Superior temporal gyrus (tissue), 1 donor: ENCODE measurements around the gene SOX12.

Experiments
- DNase-seq: peaks from one replicate; pipeline ENCODE4 v3.0.0-alpha.2; 2016; ENCODE audit errors: extremely low spot score

The SOX12 gene

DNA sequence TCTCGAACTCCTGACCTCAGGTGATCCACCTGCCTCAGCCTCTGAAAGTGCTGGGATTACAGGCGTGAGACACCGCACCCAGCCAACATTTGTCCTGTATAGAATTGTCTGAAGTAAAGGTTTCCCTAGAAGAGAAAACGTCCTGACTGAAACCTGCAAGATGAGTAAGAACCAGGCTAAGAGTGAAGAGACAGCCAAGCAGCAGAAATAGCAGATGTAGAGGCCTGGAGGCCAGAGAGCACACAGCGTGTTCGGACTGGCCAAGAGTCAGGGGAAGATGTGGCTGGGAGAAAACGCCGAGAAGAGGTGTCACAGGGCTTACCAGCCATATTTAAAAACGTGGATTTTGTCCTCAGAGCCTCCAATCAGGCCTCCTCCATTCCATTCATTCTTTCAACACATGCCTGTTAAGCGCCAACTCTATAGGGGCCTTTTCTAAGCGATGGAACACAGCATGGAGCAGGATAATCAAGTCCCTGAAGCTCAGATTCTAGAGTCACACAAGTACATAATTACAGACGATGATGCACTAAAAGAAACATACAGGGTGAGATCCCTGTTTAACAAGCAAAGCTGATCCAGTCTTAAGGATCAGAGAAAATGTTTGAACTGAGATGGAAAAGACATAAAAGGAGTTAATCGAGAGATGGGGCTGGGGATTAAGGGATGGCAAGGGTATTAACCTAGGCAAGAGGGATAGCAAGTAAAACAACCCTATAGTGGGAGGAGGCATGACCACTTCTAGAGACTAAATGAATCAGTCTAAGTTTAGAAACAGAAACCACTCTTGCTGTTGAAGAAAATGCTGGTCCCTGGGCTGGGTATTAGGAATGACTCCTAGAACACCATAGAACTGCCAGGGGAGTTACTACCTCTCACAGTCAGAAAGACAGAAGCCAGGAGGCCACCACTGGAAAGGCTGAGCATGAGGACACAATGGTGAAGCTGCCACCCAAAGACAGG lies 23.2 kb upstream of the SOX12 start:
- DNase-seq: no peak

DNA sequence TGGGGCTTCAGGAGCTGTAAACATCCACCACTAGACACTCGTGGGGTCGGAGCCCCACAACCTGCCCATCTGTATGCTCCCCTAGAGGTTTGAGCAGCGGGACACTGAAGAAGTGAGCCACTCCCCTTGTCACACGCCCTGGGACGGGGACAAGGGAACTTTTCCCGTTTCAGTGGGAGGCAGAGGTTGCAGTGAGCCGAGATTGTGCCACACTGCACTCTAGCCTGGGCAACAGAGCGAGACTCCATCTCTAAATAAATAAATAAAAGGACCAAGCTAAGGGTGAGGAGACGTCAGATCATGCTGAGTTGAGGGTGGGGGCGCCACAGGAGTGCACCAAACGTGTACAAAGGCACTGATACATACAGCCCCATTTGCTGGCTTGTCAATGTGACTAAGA lies 19.6 kb upstream of the SOX12 start:
- no peak for DNase-seq

DNA sequence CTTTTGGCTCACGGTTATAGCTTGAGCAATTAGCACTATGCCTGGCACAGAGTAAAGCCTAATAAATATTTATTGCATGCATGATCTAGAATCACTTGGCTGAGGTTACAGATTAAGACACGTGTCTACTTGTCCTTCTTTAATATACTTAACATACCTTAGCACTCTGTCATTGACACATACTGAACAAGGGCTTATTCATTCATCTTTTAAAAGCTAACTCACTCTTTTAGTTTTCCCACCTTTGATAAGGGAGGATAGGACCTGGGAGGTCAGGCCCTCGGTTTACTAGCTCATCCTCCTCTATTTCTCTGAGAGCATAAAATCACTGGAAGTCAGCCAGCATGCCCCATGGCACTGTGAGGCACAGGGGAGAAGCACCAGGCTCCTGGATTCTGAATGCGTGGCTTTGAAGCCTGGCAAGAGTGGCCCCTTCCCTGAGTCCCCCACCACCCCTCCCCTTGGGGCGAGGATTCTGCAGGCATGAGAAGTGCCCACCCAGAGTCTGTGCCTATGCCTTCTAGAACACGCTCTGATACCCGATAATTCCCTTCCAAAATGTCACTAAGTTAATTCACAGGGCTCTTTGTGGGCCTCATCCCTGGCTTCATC lies 16.8 kb upstream of the SOX12 start:
- no peak for DNase-seq

DNA sequence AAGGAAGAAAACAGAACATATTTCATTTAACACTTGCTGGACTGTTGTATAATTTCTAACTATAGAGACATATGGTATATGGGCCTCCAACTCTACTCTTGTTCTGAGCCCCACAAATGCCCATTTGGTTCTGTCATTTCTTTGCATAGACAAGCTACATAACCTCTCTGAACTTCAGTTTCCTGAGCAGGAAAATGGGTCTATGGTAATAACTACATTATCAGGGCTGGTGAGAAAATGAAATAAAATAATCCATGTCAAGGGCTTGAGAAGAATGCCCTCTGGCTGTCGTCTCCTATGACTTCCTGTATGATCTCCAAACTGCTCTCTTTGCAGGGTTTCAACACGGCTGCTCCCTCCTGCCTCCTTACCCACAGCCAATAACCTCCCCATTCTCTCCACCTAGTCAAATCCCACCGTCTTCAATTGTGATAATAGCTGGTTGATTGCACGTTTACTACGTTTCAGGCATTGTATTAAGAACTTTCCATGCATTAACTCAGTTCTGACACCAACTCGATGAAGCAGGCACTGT lies 16.0 kb upstream of the SOX12 start:
- DNase-seq: no peak

DNA sequence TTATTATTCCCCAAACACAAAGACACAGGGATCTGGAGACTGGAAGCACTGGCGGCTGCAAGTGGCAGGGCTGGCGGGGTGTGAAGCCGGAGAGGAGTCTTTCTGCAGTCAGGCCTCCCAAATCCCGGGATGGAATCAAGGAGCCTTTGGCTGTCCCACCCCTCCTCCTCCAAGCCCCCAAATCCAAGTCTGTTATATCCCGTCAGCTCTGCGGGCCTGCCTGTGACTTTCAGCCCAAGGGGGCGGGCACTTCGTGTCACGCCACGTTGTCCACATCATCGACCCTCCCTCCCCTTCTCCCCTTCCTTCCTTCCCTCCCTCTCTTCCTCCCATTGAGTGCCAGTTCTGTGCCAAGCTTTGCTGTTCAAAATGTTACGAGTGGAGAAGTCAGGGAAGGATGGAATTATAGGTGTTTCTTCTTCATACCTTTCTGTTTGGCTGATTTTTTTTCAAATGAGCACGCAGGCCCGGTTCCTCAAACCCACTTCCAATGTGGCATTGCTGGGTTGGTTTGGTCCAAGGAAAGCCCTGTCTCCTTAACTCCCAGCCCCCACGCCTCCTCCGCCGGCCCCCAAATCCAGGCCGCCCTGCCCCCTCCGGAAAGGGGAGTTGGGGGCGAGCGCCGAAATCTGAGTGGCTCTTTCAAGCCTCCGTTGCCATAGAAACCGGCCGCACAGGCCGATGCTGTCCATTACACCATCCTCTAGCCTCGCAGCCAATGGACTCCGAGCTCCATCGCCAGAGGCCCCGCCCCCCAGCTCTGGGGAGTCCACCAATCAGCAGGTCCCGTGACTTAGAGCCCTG lies 15.3 kb upstream of the SOX12 start:
- DNase-seq: peak; percentile 100

DNA sequence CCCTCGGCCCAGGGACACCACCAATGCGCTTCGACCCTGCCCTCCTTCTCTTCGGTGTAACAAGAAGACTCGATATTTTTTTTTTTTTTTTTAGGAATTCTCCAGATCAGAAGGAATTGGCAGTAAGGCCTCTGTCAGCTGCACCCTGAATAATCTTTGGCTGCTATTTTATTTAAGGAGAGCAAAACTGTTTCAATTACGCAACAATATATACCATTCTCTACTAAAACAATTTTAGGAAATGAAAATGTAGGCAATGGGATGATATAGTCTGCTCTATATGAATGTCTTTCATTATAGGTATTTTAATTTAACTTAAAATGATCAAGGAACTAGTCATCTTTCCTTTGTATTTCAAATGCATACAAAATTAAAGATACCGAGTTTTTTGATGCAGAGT lies 14.7 kb upstream of the SOX12 start:
- no peak for DNase-seq

DNA sequence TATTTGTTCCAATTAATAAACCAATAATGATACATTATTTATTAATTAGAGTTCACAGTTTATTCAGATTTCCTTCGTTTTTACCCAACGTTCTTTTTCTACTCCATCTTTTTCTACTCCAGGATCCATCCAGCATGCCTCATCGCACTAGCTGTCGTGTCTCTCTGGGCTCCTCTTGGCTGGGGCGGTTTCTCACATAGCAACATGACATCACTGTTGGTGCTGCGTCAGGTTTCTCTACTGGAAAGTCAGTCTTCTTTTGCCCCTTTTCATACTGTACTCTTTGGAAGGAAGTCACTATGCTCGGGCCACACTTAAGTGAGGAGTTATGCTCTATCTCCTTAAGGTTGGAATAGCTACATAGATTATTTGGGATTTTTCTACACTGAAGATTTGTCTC lies 13.7 kb upstream of the SOX12 start:
- DNase-seq: no peak

DNA sequence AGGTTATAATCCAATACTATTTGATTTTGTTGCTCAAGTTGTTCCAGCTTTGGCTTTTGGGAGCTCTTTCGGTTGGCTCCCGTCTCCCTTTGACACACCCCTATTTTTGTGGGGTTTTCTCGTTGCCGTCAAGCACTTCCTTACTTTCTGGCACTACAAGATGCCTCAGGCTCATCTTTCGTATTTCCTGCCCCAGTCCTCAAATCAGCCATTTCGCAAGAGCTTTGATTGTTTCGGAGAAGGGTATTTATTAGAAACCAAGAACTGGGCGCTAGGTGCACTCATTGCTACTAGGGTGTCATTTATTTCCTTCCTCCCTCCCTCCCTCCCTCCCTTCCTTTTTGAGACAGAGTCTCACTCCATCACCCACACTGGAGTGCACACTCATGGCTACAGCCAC lies 13.3 kb upstream of the SOX12 start:
- DNase-seq: no peak

DNA sequence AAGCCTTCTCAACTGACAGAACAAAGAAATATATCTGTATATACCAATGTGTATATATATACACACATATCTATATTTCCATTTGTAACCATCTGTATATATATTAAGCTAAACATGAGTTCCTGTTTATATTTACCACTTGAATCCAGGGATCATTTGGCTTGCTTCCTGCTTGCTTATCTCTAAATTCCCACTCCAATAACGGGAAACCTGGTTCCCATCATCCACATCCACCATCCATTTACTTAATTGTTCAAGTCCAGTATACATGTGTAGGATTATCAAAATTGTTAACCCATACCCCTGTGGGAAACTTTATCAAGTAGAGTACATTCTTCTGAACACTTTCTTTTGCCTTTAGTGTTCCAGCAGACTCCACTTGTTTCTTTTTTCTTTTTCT lies 12.5 kb upstream of the SOX12 start:
- DNase-seq: no peak

DNA sequence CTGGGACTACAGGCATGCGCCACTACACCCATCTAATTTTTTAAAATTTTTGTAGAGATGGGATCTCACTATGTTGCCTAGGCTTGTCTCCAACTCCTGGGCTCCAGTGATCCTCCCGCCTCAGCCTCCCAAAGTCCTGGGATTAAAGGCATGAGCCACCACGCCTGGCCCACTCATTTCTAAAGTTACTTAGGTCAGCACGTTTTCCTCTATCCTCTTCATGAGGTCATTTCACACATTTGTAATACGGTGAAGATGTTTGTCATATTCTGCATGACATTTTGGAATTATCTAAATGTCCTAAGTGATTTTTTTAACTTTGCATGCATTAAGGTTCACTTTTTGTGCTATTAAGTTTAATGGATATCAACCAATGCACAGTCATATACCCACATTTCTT lies 11.9 kb upstream of the SOX12 start:
- no peak for DNase-seq

DNA sequence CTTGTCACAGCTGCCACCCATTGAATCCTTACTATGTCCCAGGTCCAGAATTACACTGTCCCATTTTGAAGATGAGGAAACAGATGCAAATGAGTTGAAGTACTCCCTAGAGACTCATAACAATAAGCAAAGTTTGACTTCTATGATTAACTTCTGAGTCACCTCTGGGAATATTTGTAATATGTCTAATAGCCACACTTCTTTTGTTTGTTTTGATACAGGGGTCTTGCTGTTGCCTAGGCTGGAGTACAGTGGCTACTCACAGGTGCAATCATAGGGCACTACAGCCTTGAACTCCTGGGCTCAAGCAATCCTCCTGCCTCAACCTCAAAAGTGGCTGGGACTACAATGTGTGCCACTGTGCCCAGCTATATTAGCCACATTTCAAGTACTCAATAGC lies 11.4 kb upstream of the SOX12 start:
- no peak for DNase-seq

DNA sequence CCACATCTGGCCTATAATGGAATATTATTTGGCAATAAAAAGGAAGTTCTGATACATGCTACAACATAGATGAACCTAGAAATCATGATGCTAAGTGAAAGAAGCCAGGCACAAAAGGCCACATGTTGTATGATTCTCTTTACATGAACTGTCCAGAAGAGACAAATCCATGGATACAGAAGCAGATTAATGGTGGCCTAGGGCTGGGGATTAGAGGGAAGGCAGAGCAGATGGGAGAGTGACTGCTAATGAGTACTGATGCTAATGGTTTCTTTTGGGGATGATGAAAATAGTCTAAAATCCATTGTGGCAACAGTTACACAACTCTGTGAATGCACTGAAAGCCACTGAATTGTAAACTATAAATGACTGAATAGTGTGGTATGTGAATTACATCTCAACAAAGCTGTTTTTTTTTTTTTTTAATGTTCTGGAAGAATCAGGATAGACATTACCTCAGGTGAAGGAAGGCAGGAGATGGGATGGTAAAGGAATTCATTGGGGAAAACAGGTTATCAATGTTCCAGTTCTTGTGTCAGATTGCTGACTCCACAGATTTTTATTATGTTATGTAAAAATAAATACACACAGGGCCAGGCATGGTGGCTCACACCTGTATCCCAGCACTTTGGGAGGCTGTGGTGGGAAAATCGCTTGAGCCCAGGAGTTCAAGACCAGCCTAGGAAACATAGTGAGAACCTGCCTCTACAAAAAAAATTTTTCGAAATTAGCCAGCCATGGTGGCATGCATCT lies 8.9 kb upstream of the SOX12 start:
- no peak for DNase-seq

DNA sequence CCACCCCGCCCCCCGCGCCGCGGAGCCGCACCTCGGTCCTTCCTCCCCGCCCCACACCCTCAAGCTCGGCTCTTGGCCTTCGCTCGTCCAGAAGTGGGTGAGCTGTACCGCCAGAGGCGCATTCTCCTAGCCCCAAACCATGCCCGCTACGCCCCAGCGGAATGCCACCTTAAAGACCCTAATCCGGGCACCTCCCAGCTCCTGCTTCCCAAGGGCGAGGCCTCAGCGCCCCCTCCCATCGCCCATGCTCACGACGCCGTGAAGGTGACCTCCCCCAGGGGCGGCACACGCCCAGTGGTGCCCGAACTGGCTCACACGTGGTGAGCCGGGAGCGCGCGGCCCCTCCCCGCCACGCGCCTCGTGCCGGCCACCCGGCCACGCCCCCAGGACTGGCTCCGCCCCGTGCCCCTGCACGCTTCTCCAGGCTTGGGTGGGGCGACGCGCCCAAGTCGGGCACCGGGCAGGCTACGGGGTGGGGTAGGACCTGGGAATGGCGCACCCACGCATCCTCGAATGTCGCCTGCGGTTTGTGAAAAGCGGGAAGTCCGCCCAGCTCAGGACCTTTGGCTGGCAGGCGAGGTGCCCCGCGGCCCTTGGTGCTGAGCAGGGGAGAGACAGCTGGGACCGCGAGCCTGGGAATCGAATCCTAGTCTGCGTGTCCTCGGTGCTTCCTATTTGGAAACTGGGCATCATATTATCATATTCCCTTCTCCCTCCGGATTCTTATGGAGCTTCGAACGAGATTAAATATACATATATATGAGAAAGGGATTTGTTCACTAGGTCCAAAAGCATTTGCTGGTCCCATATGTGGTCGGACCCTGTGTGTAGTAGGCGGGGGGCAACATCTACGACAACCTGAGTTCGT lies 941 bp upstream of the SOX12 start:
- peak; percentile 78 for DNase-seq

DNA sequence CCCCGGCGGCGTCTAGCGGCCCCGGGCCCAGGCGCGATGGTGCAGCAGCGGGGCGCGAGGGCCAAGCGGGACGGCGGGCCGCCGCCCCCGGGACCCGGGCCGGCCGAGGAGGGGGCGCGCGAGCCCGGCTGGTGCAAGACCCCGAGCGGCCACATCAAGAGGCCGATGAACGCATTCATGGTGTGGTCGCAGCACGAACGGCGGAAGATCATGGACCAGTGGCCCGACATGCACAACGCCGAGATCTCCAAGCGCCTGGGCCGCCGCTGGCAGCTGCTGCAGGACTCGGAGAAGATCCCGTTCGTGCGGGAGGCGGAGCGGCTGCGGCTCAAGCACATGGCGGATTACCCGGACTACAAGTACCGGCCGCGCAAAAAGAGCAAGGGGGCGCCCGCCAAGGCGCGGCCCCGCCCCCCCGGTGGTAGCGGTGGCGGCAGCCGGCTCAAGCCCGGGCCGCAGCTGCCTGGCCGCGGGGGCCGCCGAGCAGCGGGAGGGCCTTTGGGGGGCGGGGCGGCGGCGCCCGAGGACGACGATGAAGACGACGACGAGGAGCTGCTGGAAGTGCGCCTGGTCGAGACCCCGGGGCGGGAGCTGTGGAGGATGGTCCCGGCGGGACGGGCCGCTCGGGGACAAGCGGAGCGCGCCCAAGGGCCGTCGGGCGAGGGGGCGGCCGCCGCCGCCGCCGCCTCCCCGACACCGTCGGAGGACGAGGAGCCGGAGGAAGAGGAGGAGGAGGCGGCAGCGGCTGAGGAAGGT lies 715 bp downstream of the SOX12 start:
- peak; percentile 51 for DNase-seq

DNA sequence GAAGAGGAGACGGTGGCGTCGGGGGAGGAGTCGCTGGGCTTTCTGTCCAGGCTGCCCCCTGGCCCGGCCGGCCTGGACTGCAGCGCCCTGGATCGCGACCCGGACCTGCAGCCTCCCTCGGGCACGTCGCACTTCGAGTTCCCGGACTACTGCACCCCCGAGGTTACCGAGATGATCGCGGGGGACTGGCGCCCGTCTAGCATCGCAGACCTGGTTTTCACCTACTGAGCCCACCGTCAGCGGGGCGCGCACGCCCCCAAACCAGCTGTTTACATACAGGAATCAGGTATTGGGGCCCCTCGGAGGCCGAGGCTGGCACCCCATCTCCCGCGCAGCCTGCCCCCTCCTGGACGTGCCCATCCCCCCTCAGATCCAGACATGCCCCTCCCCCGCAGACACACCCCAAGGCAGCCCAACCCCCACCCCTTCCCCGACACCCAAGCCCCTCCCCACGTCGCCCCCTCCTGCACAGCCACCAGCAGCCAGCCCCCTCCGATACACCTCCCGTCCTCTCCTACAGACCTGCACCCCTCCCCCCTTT lies 1.4 kb downstream of the SOX12 start:
- no peak for DNase-seq

DNA sequence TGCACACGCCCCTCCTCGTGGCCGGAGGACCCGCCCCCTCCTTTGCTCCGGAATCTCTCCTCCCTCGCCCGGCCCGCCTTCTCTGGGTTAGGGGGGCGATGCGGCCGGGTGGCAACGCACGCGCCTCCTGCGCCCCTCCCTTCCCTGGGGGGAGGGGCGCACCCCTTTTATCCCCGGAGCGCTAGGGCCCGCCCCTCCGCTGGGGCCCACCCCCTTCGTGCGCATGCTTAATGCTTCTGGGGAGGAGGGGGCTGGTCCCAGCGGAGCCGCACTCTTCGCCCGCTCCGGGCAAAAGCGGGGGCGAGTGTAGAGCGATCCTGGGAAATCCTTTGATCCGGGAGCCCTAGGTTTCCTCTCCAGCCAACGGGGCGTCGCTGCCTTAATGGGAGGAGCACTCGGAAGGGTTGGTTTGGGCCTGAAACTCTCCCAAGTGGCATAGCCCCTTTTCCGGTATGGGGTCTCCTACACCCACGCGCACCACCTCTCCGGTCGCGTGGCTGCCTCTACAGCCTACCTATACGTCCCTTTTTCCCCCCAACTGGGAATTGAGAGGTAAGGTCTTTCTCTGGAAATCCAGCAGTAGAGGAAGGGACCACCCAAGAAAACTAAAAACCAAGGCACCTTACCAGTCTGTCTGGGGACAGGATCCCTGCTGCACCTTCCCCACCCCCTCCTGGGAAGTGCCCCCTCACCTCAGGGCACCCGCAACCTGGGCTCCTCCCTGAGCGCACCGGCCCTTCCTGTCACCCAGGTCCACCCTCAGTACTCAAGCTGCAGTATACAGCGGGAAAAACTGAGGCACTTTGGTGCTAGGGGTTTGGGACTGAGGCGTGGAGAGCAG lies 2.1 kb downstream of the SOX12 start:
- DNase-seq: peak; percentile 84

DNA sequence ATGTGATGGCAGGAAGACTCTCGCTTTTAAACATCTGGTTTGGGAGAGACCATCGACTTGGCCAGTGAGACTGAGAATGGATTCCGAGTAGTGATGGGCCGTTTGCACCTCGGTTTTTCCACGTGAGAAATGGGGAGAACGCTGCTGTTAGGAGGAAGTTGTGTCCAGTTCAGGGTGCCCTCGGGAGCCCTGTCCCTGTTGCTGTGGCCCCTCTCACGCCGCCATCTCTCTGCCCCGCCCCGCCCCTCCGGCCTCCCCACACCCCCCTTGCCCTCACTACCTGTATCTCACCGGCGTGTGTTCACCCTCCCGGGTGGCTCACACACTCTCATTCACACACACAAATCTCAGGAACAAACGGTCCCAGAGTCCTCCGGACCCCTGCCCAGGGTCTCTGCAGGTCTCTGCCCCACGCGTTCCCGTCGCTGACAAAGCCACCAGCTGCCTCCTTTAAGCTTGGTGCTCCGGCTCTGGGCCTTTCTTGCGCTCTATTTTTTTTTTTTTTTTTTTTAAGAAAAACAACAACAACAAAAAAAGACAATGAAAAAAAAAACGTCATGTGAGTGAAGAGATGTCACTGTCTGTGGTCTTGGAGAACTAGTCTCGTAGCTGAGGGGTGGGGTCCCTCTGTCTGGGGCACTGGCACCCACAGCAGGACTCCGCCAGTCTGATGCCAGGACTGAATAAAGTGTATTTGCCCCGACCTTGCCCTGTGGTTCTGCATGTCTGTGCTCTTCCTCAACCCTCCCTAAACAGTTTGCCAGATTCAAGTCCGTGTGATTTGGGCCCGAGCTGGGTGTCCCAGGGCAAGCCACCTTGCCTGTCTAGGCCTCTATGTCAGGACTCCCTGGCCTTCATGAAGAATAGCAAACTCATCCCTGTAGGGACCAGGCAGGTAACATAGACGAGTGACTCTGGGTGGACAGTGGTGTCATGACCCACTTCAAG lies 2.9 kb downstream of the SOX12 start:
- no peak for DNase-seq
